Measurements from ENCODE around the gene TAMM41.

GRCh38 chr3:11845651-11846050 is 1.0 kb downstream of the TAMM41 start:
- no peak for TF ChIP-seq EZH2 (IDR thresholded peaks at IDR 0.05; ENCODE audit: borderline replicate concordance)
- TF ChIP-seq CTCF (IDR thresholded peaks at IDR 0.05; ENCODE audit: poor library complexity), result no peak
- TF ChIP-seq EZH2phosphoT487 (IDR thresholded peaks at IDR 0.05; ENCODE audit: low read depth, severe bottlenecking, unreplicated experiment), result no peak
